NCI-H2196 (cell line): ENCODE measurements around the gene RNF207.

Source experiments
- DNase-seq: peaks from one replicate; lab custom pipeline; 2025; ENCODE audit not compliant: unreplicated experiment; lab: John Stamatoyannopoulos, UW

Gene RNF207

DNA sequence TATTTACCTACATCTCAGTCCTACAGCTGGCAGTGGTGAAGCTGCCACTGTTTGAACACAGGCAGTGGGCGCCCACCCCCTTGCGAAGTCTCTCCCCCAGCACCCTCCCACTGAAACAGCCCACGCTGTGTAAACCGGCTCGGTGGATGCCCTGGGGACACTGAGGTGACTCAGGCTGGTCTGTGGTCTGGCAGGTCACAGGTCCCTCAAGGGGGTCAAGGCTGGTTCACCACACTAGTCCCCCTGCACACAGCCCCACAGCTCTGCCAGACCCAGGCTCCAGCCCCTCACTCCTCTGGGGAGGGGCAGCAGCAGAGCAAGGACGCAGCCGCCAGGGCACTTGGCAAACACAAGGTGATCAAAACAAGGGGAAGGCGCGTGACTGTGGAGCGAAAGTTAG, 33.4 kb upstream of the RNF207 start:
- no peak for DNase-seq

GRCh38 chr1:6174621-6175410, 31.1 kb upstream of the RNF207 start:
- DNase-seq, result no peak

DNA sequence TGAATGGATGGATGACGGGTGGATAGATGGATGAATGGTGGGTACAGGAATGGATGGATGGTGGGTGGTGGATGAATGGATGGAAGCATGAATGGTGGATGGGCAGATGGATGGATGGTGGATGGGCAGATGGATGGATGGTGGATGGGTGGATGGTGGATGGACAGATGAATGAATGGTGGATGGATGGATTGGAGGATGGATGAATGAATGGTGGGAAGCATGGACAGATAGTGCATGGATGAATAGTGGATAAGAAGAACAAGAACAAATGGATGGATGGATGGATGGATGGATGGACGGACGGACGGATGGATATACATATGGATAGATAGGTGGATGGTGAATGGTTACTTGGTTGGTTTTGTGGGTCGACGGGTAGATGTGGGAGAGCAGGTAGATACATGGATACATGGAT, 30.5 kb upstream of the RNF207 start:
- no peak for DNase-seq

GRCh38 chr1:6176779-6177178, 29.1 kb upstream of the RNF207 start:
- no peak for DNase-seq

- no peak for DNase-seq
Observed at GRCh38 chr1:6177681-6178380, 28.1 kb upstream of the RNF207 start.

DNA sequence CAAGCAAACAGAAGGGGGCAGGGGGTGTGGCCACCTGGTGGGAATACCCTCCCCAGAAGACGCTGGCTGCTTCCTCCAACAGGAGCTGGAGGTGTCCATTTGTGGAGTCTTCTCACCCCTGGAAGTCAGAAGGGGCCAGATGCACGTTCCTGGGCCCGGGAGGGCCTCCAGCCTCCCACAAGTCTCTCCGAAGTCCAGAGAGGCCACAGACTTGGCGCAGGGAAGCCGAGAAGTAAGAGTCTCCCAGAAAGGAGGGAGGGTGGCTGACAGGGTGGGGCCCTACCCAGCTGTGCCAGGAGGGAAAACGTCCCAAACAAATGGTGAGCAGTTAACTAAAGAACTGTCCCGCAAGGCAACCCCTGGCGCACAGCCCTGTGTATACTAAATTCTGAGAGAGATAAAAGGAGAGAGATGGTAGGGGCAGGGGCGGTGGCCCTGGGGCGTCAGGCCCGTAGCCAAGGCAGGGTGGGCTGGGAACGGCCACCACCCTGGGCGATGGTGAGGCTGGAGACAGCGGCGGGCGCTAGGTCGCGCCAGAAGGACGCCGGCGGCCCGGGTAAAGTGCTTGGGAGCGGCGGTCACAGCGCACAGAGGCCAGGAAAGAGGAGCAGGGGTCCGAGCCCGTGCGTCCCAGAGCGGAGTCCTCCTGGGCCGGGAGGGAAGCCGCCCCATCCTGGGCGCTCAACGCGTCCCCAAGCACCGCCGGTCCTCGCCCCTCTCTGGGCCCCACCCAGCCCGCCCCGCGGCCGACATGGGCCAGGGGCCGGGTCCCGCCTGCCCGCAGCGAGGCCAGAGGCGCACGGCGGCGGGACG, 27.0 kb upstream of the RNF207 start:
- no peak for DNase-seq

GRCh38 chr1:6179564-6180175, 26.2 kb upstream of the RNF207 start:
- DNase-seq, result peak; percentile 31

- peak; percentile 73 for DNase-seq
Observed at GRCh38 chr1:6180268-6180706, 25.6 kb upstream of the RNF207 start, which contains the start of gene CHD5. Gene CHD5 (minus strand): TSS chr1:6180321. CDS start chr1:6180023, 298 bp downstream.

- no peak for DNase-seq
Observed at GRCh38 chr1:6180707-6181311, 25.1 kb upstream of the RNF207 start.

DNA sequence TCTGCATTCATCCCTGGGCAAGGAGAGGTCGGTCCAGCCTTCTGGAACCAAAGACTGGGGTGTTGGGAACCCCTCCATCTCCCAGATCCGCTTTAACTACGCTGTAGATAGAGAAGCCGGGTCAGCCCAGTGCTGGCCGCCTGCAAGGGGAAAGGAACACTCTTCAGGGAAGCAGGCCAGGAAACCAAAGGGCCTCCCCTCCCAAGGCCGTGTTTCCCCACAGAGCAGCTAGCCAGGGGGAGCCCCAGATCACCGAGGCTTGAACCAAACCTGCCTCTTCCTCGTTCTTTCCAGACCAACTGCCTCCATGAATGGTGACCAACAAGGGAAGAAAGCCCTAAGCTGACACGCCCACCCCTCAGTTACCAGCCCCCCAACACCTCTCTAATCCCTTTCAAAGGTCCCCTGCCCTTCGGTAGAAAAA, 24.6 kb upstream of the RNF207 start:
- DNase-seq, result no peak

DNA sequence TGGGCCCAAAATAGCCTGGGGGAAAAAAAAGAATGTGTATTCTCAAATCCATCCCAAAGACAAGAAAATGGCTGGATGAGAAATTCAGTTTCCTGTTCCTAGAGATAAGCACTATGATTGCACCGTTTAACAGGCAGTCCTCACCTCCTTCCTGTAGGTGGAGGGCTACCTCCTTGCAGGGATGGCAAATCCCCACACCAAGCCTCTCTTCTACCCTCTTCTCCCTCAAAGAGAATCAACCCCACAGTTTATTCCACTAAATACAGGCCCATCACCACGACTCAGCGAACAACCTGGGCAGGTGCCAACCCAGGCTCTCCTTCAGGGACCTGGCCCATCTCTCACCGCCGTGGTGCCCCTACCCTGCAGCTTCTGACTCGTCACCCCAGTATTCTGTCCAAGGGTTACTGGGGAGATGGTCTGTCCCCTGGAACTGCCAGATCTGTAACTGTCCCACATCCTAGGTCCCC, 22.4 kb upstream of the RNF207 start:
- DNase-seq, result no peak

DNA sequence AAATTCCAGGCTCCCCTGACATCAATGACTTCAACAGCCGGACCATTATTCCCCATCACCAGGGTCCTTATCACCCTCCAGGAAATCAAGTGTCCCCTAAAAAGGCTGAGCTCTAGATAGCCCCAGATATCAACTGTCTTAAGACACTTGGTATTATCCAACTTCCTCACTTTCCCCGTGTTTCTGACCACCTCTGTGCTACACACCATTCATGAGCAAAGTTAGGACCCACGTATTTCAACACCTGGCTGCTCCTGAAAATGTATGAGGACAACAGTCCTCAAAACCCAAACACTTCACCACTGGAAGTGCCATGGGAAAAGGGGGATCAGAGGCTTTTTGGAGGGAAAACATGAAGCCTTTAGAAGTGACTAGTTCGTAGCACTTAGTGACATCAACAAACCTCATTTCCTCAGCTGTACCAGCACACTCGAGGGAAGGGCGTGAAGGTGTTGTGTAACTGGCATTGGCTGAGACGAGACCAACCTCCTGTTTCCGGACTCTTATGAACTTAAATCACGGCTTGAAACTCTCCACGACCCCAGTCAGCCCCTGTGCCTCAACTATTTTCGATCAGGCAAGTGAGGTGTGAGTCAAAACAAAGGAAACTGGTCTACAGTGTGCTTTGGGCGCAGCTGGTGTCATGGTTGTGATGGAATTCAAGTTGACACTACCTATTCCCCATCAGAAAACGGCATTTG, 21.7 kb upstream of the RNF207 start:
- DNase-seq, result no peak

- DNase-seq, result no peak
Observed at GRCh38 chr1:6185151-6185550, 20.8 kb upstream of the RNF207 start.

DNA sequence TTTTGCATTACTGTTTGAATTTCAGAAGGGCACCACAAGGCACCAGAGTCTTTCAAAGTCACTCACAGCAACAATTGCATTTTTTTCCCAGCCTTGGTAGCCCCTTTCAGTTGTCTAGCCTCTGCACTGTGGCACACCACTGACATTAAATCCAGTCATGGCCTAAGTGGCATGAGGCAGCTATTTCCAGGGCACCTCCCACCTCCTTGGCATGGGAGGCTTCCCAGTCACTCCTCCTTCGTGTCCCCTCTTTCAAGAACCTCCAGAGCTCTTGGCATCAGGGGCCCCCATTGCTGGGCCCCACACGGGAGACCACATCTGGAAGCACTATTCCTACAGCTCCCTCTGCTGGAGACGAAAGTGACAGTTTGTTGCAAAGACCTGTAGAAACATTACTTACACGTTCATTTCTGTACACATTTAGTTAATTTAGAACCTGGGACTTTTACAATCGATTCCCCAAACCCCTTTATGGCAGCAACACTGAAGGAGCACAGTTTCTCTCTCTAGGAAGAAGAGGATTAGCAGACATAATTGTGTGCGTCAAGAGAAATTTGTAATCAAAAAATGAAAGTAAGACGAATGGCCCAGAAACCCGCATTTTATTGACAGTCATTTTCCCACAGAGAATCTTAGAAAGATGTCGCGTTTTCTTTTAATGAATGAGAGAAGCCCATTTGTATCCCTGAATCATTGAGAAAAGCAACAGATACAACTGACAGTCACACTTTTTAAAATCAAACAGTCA, 20.1 kb upstream of the RNF207 start:
- peak; percentile 50 for DNase-seq

- no peak for DNase-seq
Observed at GRCh38 chr1:6188466-6188865, 17.5 kb upstream of the RNF207 start.

DNA sequence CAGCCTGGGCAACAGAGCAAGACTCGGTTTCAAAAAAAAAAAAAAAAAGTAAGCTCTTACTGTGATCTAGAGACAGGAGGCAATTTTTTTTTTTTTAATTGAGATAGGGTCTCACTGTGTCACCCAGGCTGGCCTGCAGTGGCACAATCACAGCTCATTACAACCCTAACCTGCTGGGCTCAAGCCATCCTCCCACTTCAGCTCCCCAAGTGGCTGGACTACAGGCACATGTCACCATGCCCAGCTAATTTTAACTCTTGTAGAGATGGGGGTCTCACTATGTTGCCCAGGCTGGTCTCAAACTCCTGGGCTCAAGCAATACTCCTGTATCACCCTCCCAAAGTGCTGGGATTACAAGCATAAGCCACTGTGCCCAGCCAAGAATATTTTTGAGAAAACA, 14.0 kb upstream of the RNF207 start:
- no peak for DNase-seq

DNA sequence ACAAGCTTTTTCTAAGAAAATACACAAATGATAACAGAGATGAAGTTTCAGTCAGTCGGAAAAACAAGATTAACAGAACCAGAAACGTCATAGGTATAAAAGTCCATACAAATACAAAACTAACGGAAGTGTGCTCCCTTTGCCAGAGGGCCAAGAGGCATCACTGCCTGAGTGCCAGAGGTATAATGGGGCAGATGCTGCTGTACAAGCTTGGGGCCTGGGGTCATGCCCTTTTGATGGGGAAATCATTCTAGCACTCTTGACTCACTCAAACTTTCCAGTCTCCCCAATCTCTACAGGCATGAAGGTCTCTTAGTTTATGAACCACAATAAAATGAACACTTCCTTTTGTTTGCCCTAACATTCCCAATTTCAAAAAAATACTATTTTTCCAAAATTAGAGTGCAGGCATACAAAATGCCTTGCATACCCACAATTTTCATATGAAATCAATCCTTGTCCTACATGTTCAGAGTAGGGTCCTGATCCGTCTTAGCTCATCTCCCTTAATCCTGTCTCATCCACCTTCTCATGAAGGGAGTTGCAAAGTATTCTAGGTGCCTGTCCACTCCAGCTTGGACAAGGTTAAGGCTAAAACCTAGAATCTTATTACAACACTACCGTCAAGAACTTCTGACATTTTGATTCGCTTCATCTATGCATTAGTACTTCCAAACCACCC, 8.0 kb upstream of the RNF207 start:
- DNase-seq, result no peak

GRCh38 chr1:6198646-6199297, 7.1 kb upstream of the RNF207 start:
- DNase-seq, result no peak
